ENCODE measurements around the gene SLC16A1.

The SLC16A1 gene

GRCh38 chr1:112909847-112910246 lies 46.1 kb downstream of the SLC16A1 start:
- no peak for TF ChIP-seq POU2F2 (IDR thresholded peaks at IDR 0.05; ENCODE audit: low read depth, low read length)
- TF ChIP-seq TAF1 (IDR thresholded peaks at IDR 0.05; ENCODE audit: low read depth, low read length), result no peak
- no peak for TF ChIP-seq PAX5 (IDR thresholded peaks at IDR 0.05; ENCODE audit: insufficient read depth, low read length, severe bottlenecking)
- no peak for TF ChIP-seq POLR2A (IDR thresholded peaks at IDR 0.05; ENCODE audit: low read depth, low read length)
- no peak for TF ChIP-seq SPI1 (IDR thresholded peaks at IDR 0.05; ENCODE audit: low read depth, low read length)
- TF ChIP-seq POLR2AphosphoS5 (IDR thresholded peaks at IDR 0.05; ENCODE audit: low read depth, low read length), result no peak
- no peak for FAIRE-seq

GRCh38 chr1:112906150-112906698 lies 49.8 kb downstream of the SLC16A1 start:
- no peak for FAIRE-seq
- TF ChIP-seq POU2F2 (IDR thresholded peaks at IDR 0.05; ENCODE audit: low read depth, low read length), result no peak
- no peak for TF ChIP-seq POLR2A (IDR thresholded peaks at IDR 0.05; ENCODE audit: low read depth, low read length)
- no peak for TF ChIP-seq PAX5 (IDR thresholded peaks at IDR 0.05; ENCODE audit: insufficient read depth, low read length, severe bottlenecking)
- no peak for TF ChIP-seq SPI1 (IDR thresholded peaks at IDR 0.05; ENCODE audit: low read depth, low read length)
- no peak for TF ChIP-seq TAF1 (IDR thresholded peaks at IDR 0.05; ENCODE audit: low read depth, low read length)
- no peak for TF ChIP-seq POLR2AphosphoS5 (IDR thresholded peaks at IDR 0.05; ENCODE audit: low read depth, low read length)
- no peak for DNase-seq (ENCODE audit: insufficient read length, low spot score)

More at GRCh38 chr1:112909847-112910246, 46.1 kb downstream of the SLC16A1 start:
- no peak for DNase-seq (ENCODE audit: insufficient read length, low spot score)

- FAIRE-seq, result no peak
- TF ChIP-seq PAX5 (IDR thresholded peaks at IDR 0.05; ENCODE audit: insufficient read depth, low read length, severe bottlenecking), result no peak
- no peak for DNase-seq (ENCODE audit: insufficient read length, low spot score)
These were observed 50.4 kb downstream of the SLC16A1 start for GRCh38 chr1:112905395-112906149.

- no peak for DNase-seq (ENCODE audit: insufficient read length, low spot score)
- no peak for TF ChIP-seq SPI1 (IDR thresholded peaks at IDR 0.05; ENCODE audit: low read depth, low read length)
- no peak for TF ChIP-seq POU2F2 (IDR thresholded peaks at IDR 0.05; ENCODE audit: low read depth, low read length)
- no peak for TF ChIP-seq POLR2A (IDR thresholded peaks at IDR 0.05; ENCODE audit: low read depth, low read length)
- TF ChIP-seq TAF1 (IDR thresholded peaks at IDR 0.05; ENCODE audit: low read depth, low read length), result no peak
- no peak for TF ChIP-seq PAX5 (IDR thresholded peaks at IDR 0.05; ENCODE audit: insufficient read depth, low read length, severe bottlenecking)
- no peak for TF ChIP-seq POLR2AphosphoS5 (IDR thresholded peaks at IDR 0.05; ENCODE audit: low read depth, low read length)
- no peak for FAIRE-seq
These were observed 51.1 kb downstream of the SLC16A1 start for GRCh38 chr1:112904831-112905261.

- no peak for DNase-seq (ENCODE audit: insufficient read length, low spot score)
- FAIRE-seq, result no peak
- TF ChIP-seq TAF1 (IDR thresholded peaks at IDR 0.05; ENCODE audit: low read depth, low read length) (no peak), POLR2A (IDR thresholded peaks at IDR 0.05; ENCODE audit: low read depth, low read length) (no peak), POU2F2 (IDR thresholded peaks at IDR 0.05; ENCODE audit: low read depth, low read length) (no peak), PAX5 (IDR thresholded peaks at IDR 0.05; ENCODE audit: insufficient read depth, low read length, severe bottlenecking) (no peak), POLR2AphosphoS5 (IDR thresholded peaks at IDR 0.05; ENCODE audit: low read depth, low read length) (no peak), SPI1 (IDR thresholded peaks at IDR 0.05; ENCODE audit: low read depth, low read length) (no peak)
These were observed 51.7 kb downstream of the SLC16A1 start for GRCh38 chr1:112904071-112904830.

GRCh38 chr1:112902221-112902620 lies 53.8 kb downstream of the SLC16A1 start:
- FAIRE-seq (no peak), DNase-seq (ENCODE audit: insufficient read length, low spot score) (no peak)
- no peak for TF ChIP-seq SPI1 (IDR thresholded peaks at IDR 0.05; ENCODE audit: low read depth, low read length)
- no peak for TF ChIP-seq TAF1 (IDR thresholded peaks at IDR 0.05; ENCODE audit: low read depth, low read length)
- TF ChIP-seq PAX5 (IDR thresholded peaks at IDR 0.05; ENCODE audit: insufficient read depth, low read length, severe bottlenecking), result no peak
- TF ChIP-seq POLR2AphosphoS5 (IDR thresholded peaks at IDR 0.05; ENCODE audit: low read depth, low read length), result no peak
- no peak for TF ChIP-seq POU2F2 (IDR thresholded peaks at IDR 0.05; ENCODE audit: low read depth, low read length)

GRCh38 chr1:112901387-112901786 lies 54.6 kb downstream of the SLC16A1 start:
- TF ChIP-seq TAF1 (IDR thresholded peaks at IDR 0.05; ENCODE audit: low read depth, low read length) (no peak), POLR2AphosphoS5 (IDR thresholded peaks at IDR 0.05; ENCODE audit: low read depth, low read length) (no peak), SPI1 (IDR thresholded peaks at IDR 0.05; ENCODE audit: low read depth, low read length) (no peak), PAX5 (IDR thresholded peaks at IDR 0.05; ENCODE audit: insufficient read depth, low read length, severe bottlenecking) (no peak), POLR2A (IDR thresholded peaks at IDR 0.05; ENCODE audit: low read depth, low read length) (no peak), POU2F2 (IDR thresholded peaks at IDR 0.05; ENCODE audit: low read depth, low read length) (no peak)
- no peak for DNase-seq (ENCODE audit: insufficient read length, low spot score)
- FAIRE-seq, result no peak

- DNase-seq (ENCODE audit: insufficient read length, low spot score), result no peak
- TF ChIP-seq POLR2AphosphoS5 (IDR thresholded peaks at IDR 0.05; ENCODE audit: low read depth, low read length), result no peak
- TF ChIP-seq SPI1 (IDR thresholded peaks at IDR 0.05; ENCODE audit: low read depth, low read length), result no peak
- FAIRE-seq, result no peak
These were observed 59.2 kb downstream of the SLC16A1 start for GRCh38 chr1:112896783-112897182.

- FAIRE-seq (no peak), DNase-seq (ENCODE audit: insufficient read length, low spot score) (no peak)
- TF ChIP-seq POLR2A (IDR thresholded peaks at IDR 0.05; ENCODE audit: low read depth, low read length), result no peak
- no peak for TF ChIP-seq SPI1 (IDR thresholded peaks at IDR 0.05; ENCODE audit: low read depth, low read length)
- no peak for TF ChIP-seq TAF1 (IDR thresholded peaks at IDR 0.05; ENCODE audit: low read depth, low read length)
- TF ChIP-seq POU2F2 (IDR thresholded peaks at IDR 0.05; ENCODE audit: low read depth, low read length), result no peak
- TF ChIP-seq PAX5 (IDR thresholded peaks at IDR 0.05; ENCODE audit: insufficient read depth, low read length, severe bottlenecking), result no peak
- TF ChIP-seq POLR2AphosphoS5 (IDR thresholded peaks at IDR 0.05; ENCODE audit: low read depth, low read length), result no peak
These were observed 61.4 kb downstream of the SLC16A1 start for GRCh38 chr1:112894561-112895011.

Data from GM12891 (cell line).